IPS-NIHi11 (cell line): ENCODE data around the gene TARDBP.
"Not testable (repeated sequence)": the region's sequence is repeated elsewhere in the genome, so short reads cannot be mapped to it uniquely, and the experiment has no call there.

ENCODE experiments used
- DNase-seq: peaks from one replicate; pipeline ENCODE4 v3.0.0; 2012; ENCODE audit warnings: mixed read lengths, low spot score

TARDBP gene

GRCh38 chr1:11012260-11013159, at the start of gene TARDBP:
TSS of gene TARDBP (plus strand) at chr1:11012654. CDS start at chr1:11013728, 1,074 bp downstream.
- DNase-seq: peak; percentile 100

GRCh38 chr1:10965546-10966226, 46.8 kb upstream of the TARDBP start:
- no peak for DNase-seq

GRCh38 chr1:10967090-10967489, 45.4 kb upstream of the TARDBP start:
- no peak for DNase-seq

DNA sequence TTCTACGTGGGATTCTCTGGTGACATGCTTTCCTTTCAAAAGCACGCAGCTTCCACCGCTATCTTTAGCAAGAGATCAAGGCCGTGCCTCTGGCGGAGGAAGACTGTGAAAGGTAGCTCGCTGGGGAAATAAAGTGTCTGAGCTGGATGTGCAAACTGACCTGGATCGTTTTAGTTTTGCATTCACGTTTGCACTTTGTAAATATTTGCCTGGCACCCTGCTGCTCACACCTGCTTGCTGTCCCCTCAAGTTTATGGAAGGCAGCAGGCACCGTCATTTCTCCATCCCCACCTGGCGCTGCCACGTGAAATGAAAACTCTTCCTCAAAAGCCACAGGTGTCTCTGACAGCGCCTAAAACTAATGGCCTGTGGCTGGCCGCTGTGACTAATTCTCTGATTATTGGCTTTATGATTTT, 44.0 kb upstream of the TARDBP start:
- DNase-seq: no peak

GRCh38 chr1:10969267-10969970, 43.0 kb upstream of the TARDBP start:
- peak; percentile 67 for DNase-seq

DNA sequence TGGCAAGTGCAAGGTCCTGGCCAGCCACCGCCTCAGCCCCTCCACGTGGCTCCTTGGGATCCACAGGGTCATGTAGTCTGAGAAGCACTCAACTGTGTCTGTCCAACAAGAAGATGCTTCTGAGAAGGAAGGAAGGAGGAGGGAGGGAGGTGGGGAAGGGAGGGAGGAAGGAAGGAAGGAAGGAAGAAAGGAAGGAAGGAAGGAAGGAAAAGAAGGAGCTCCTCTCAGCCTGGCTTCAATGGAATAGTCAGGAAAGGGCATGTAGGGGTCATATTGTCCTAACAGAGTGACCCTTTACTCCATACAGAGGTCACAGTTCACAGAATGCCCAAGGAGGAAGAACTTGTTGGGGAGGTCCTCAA, 42.5 kb upstream of the TARDBP start:
- no peak for DNase-seq

DNA sequence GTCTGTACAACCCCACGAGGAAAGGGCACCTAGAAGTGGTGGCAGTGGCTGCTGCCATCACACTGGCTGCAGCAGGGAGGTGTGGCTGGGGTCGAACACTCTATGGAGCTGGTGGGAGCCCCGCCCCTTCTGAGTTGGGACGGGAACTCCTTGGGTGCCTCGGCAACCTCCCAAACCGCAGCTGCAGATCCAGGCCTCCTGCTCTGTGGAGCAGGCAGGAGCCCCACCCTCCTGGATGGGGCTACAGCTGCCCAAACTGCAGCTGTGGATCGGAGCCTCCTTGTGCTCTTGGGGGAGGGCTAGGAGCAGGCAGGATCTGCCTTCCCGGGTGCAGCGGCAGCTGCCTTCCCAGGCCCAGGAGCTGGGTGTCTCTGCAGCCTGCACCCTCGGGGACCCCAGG, 38.9 kb upstream of the TARDBP start:
- DNase-seq: peak; percentile 26

DNA sequence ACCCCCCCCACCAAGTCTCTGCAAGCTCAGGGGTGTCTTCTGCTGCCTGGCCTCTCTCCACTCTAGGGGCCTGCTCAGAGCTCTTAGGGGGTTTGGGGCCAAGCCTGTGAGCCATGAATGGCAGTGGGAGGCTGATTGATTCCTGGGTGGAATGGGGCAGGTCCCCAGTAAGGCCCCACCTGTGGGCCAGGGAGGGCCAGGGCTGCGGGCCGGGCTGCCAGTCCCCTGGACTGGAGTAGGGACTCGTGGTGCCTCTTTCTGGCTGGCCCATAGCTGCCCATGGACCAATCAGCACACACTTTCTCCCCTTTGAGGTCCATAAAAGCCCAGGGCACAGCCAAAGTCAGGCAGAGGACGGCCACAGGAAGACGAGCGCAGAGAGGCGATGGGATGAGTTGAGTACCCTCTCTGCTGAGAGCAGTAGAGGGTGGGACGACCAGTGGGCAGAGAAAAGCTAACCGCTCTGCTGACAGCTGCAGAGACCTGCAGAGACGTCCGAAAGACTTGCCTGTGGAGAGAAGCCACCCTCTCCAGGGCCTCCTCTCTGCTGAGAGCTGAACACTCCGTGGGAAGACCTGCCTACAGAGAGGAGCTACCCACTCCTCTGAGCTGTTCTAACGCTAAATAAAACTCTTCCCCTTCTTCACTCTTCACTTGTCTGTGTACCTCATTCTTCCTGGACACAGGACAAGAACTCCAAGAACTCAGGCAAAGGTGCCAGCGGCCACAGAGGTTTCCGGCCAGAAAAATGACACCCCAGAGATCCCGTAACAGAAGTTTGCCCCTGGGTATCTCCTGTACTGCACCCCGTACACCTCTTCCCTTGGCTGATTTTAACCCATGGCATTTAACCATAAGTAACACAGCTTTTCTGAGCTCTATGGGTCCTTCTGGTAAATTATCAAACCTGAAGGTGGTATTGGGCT, 38.2 kb upstream of the TARDBP start:
- DNase-seq: no peak

- peak; percentile 55 for DNase-seq
These were observed 36.7 kb upstream of the TARDBP start for GRCh38 chr1:10975567-10976326.

DNA sequence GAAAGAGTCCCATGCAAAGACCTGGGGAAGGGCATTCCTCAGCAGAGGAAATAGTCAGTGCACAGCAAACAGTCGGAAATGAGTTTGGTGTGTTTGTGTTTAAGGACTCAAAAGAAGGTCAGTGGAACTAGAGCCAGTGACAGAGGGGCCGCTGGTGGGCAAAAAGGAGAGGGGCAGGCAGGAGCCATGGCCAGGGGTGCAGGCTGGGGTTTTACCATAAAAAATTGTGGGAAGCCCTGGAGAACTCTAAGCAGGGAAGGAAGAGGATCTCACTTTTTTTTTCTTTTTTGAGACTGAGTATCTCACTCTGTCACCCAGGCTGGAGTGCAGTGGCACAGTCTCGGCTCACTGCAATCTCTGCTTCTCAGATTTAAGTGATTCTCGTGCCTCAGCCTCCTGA, 33.7 kb upstream of the TARDBP start:
- no peak for DNase-seq

- no peak for DNase-seq
These were observed 33.0 kb upstream of the TARDBP start for GRCh38 chr1:10979483-10979920.

GRCh38 chr1:10980094-10980577, 32.3 kb upstream of the TARDBP start:
- peak; percentile 94 for DNase-seq

DNA sequence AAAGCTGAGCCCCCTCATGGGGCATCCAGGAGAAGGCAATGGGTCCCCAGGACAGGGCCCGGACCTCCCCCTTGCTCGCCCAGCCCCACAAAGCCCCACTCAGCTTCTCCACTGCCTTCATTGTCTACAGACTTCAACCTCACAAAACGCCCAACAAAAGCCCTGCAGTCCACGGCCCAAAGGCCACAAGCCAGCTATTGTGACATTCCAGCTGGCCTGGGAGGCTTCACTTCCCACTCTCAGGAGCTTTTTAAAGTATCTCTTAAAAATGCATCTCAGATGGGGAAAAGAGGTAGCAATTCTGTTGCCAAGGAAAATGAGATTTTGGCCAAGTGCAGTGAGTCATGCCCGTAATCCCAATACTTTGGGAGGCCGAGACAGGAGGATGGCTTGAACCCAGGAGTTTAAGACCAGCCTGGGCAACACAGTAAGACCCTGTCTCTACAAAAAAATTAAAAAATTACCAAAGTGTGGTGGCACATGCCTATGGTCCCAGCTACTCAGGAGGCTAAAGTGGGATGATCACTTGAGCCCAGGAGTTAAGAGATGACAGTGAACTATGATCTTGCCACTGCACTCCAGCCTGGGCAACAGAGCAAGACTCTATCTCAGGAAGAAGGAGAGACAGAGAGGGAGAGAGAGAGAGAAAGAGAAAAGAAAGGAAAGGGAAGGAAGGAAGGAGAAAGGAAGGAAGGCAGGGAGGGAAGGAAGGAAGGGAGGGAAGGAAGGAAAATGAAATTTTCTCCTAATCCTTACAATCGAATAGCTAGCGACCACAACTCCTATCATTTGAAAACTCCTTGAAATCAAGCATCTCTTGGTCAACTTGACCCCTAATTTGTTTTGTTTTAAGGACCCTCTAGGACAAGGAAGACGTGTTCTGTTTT, 31.4 kb upstream of the TARDBP start:
- no peak for DNase-seq

DNA sequence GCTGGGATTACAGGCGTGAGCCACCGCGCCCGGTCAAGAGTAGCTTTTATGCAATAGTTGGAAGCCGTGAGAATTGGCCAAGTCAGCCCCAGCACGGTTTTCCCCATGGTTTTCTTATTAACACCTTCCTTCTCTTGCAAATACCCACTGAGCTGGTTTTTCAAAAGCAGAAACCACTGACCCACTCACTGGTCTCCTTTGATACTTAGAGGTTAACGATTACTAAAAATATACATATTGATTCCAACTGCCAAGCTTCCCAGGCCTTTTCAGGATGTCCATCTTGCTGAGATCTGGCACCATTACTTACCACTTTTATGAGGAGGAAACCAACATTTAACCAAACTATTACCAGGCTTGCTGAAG, 25.9 kb upstream of the TARDBP start:
- peak; percentile 0 for DNase-seq

DNA sequence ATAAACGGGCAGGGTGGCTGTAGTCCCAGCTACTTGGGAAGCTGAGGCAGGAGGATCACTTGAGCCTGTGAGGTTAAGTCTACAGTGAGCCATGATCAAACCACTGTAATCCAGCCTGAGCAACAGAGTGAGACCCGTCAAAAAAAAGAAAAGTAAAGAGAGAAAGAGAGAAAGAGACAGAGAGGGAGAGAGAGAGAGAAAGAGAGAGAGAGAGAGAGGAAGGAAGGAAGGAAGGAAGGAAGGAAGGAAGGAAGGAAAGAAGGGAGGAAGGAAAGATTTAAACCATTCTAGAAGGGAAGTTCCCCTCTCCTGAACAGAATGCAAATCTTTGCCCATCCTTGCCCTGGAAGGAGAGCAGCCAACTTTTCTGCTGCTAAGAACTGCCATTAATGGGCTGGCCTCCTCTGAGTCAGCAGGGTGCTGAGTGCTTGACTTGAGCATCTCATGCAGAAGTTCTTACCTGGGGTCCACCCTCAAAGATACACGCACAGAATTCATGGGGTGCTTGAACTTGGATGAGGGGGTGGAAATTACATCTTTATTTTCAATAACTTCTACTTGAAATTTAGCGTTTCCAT, 24.5 kb upstream of the TARDBP start:
- DNase-seq: peak; percentile 2

GRCh38 chr1:10989095-10989494, 23.4 kb upstream of the TARDBP start:
- DNase-seq: no peak

DNA sequence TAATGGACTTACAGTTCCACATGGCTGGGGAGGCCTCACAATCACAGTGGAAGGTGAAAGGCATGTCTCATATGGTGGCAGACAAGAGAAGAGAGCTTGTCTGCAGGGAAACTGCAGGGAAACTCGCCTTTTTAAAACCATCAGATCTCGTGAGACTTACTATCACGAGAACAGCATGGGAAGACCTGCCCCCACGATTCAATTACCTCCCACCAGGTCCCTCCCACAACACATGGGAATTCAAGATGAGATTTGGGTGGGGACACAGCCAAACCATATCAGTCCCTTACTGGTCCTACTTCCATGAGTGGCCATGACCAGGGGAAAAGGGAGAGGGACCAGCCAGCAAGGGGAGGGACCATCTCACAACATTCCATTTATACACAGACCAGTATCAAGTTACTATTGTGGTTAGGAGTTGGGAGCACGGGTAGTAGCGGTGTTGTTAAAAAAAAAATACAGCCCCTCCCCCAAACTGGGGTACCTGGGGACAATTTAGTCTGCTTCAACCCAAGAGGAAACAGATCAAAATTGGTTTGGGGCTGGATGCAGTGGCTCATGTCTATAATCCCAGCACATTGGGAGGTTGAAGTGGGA, 22.4 kb upstream of the TARDBP start:
- DNase-seq: peak; percentile 47

DNA sequence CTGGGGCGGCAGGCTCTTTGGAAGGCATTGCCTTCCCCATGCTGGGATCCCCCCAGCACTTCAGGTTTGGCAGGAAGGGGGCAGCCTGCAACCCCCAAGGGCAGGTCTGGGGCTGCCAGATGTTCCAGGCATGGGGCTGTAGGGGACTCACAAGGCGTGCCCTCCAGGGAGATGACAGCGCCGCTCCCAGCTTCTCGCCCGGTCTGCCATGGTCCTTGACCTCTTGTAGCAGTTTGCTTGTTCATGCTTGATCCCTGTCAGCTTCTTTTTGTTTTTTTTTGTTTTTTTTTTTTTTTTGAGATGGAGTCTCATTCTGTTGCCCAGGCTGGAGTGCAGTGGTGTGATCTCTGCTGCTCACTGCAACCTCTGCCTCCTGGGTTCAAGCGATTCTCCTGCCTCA, 21.6 kb upstream of the TARDBP start:
- DNase-seq: no peak

GRCh38 chr1:10992004-10992403, 20.4 kb upstream of the TARDBP start:
- not testable (repeated sequence) for DNase-seq
